ENCODE results near the gene OPN1MW. TPM values are rescaled to one million over a fixed set of nuclear protein-coding genes. Genes with fewer than 3 reads are reported as not detected.
"Not testable (repeated sequence)": the region's sequence is repeated elsewhere in the genome, so short reads cannot be mapped to it uniquely, and the experiment has no call there.

Gene OPN1MW
- not detected for polyA plus RNA-seq (ENCODE audit: low read depth in 6 of 6)

GRCh38 chrX:154182296-154182695 lies at the start of gene OPN1MW:
OPN1MW (plus strand) TSS chrX:154182596; CDS start chrX:154182678, 82 bp downstream.
- not testable (repeated sequence) for H3K4me1 Mint-ChIP-seq; H3K27ac Mint-ChIP-seq; ATAC-seq (ENCODE audit: low read depth in 2 of 2); H3K4me3 Mint-ChIP-seq; H3K9me3 Mint-ChIP-seq; DNase-seq; H3K27me3 Mint-ChIP-seq; H3K36me3 Mint-ChIP-seq

- H3K36me3 Mint-ChIP-seq, result no peaks in the 10 kb centered on the region
- DNase-seq, result peak; percentile 15
- peak overlapping the region in 5 of 6 donors; percentile 11 to 94 (median 82) for H3K27ac Mint-ChIP-seq
- peaks cover 4 to 20% (median 11%) of the 10 kb centered on the region in 3 donors for H3K4me1 Mint-ChIP-seq
- peak overlapping the region; percentile 13 to 83 (median 62) for H3K4me3 Mint-ChIP-seq
- H3K27me3 Mint-ChIP-seq, result no peaks in the 10 kb centered on the region
- H3K9me3 Mint-ChIP-seq, result no peaks in the 10 kb centered on the region
- peak; percentile 34 to 44 for ATAC-seq (ENCODE audit: low read depth in 2 of 2)
Observed at GRCh38 chrX:154135458-154136229, 46.8 kb upstream of the OPN1MW start.

- DNase-seq (peak; percentile 79), ATAC-seq (ENCODE audit: low read depth in 2 of 2) (peak; percentile 86 to 88)
- H3K27ac Mint-ChIP-seq, result peak overlapping the region; percentile 52 to 95 (median 87)
- peak overlapping the region; percentile 68 to 92 (median 84) for H3K4me3 Mint-ChIP-seq
- no peaks in the 10 kb centered on the region for H3K27me3 Mint-ChIP-seq
- peaks cover 4 to 20% (median 16%) of the 10 kb centered on the region in 3 donors for H3K4me1 Mint-ChIP-seq
- no peaks in the 10 kb centered on the region for H3K36me3 Mint-ChIP-seq
- no peaks in the 10 kb centered on the region for H3K9me3 Mint-ChIP-seq
Observed at GRCh38 chrX:154136627-154137161, 45.7 kb upstream of the OPN1MW start.

- ATAC-seq (ENCODE audit: low read depth in 2 of 2) (no peak), DNase-seq (no peak)
- Mint-ChIP-seq H3K9me3 (no peaks in the 10 kb centered on the region), H3K4me3 (peak overlapping the region in 1 of 8 donors; percentile 60), H3K27ac (peak overlapping the region in 3 of 6 donors; percentile 12 to 54 (median 34)), H3K27me3 (no peaks in the 10 kb centered on the region), H3K36me3 (no peaks in the 10 kb centered on the region), H3K4me1 (peaks cover 4 to 20% (median 16%) of the 10 kb centered on the region in 3 donors)
Observed at GRCh38 chrX:154138857-154139256, 43.5 kb upstream of the OPN1MW start.

- no peaks in the 10 kb centered on the region for H3K36me3 Mint-ChIP-seq
- no peak overlapping the region for H3K4me3 Mint-ChIP-seq
- DNase-seq (no peak), ATAC-seq (ENCODE audit: low read depth in 2 of 2) (no peak)
- H3K9me3 Mint-ChIP-seq, result no peaks in the 10 kb centered on the region
- no peaks in the 10 kb centered on the region for H3K27me3 Mint-ChIP-seq
- H3K4me1 Mint-ChIP-seq, result peaks cover 4 to 19% (median 16%) of the 10 kb centered on the region in 3 donors
- peak overlapping the region in 1 of 6 donors; percentile 18 for H3K27ac Mint-ChIP-seq
Observed at GRCh38 chrX:154140206-154140605, 42.2 kb upstream of the OPN1MW start.

GRCh38 chrX:154140742-154141141 lies 41.7 kb upstream of the OPN1MW start:
- Mint-ChIP-seq H3K36me3 (no peaks in the 10 kb centered on the region), H3K9me3 (no peaks in the 10 kb centered on the region), H3K27ac (peak overlapping the region in 1 of 6 donors; percentile 18), H3K27me3 (no peaks in the 10 kb centered on the region), H3K4me3 (no peak overlapping the region), H3K4me1 (peaks cover 1 to 14% (median 11%) of the 10 kb centered on the region in 3 donors)
- no peak for DNase-seq
- ATAC-seq (ENCODE audit: low read depth in 2 of 2), result no peak

- H3K9me3 Mint-ChIP-seq, result no peaks in the 10 kb centered on the region
- no peak for DNase-seq
- no peaks in the 10 kb centered on the region for H3K36me3 Mint-ChIP-seq
- peak overlapping the region in 2 of 6 donors; percentile 27 to 50 for H3K27ac Mint-ChIP-seq
- no peaks in the 10 kb centered on the region for H3K27me3 Mint-ChIP-seq
- ATAC-seq (ENCODE audit: low read depth in 2 of 2), result no peak
- no peak overlapping the region for H3K4me3 Mint-ChIP-seq
- peaks cover 0 to 5% (median 1%) of the 10 kb centered on the region in 3 donors for H3K4me1 Mint-ChIP-seq
Observed at GRCh38 chrX:154142386-154142785, 40.0 kb upstream of the OPN1MW start.

GRCh38 chrX:154142950-154143745 lies 39.2 kb upstream of the OPN1MW start:
- ATAC-seq (ENCODE audit: low read depth in 2 of 2) (no peak), DNase-seq (no peak)
- no peaks in the 10 kb centered on the region for H3K36me3 Mint-ChIP-seq
- H3K4me1 Mint-ChIP-seq, result peaks cover 0 to 5% (median 0%) of the 10 kb centered on the region in 3 donors
- no peaks in the 10 kb centered on the region for H3K9me3 Mint-ChIP-seq
- no peak overlapping the region for H3K4me3 Mint-ChIP-seq
- H3K27me3 Mint-ChIP-seq, result no peaks in the 10 kb centered on the region
- H3K27ac Mint-ChIP-seq, result no peak overlapping the region

GRCh38 chrX:154144010-154144409 lies 38.4 kb upstream of the OPN1MW start, which contains the start of gene OPN1LW:
OPN1LW (plus strand) TSS chrX:154144243; CDS start chrX:154144284, 41 bp downstream.
- H3K27ac Mint-ChIP-seq; H3K36me3 Mint-ChIP-seq; H3K4me1 Mint-ChIP-seq; H3K27me3 Mint-ChIP-seq; H3K4me3 Mint-ChIP-seq; DNase-seq; ATAC-seq (ENCODE audit: low read depth in 2 of 2); H3K9me3 Mint-ChIP-seq: not testable (repeated sequence)

- H3K4me1 Mint-ChIP-seq; H3K9me3 Mint-ChIP-seq; H3K36me3 Mint-ChIP-seq; H3K4me3 Mint-ChIP-seq; DNase-seq; ATAC-seq (ENCODE audit: low read depth in 2 of 2); H3K27me3 Mint-ChIP-seq; H3K27ac Mint-ChIP-seq: not testable (repeated sequence)
Observed at GRCh38 chrX:154151030-154151429, 31.4 kb upstream of the OPN1MW start.

- H3K4me1 Mint-ChIP-seq; ATAC-seq (ENCODE audit: low read depth in 2 of 2); H3K9me3 Mint-ChIP-seq; DNase-seq; H3K27ac Mint-ChIP-seq; H3K36me3 Mint-ChIP-seq; H3K27me3 Mint-ChIP-seq: not testable (repeated sequence)
- peak overlapping the region in 1 of 8 donors; percentile 33 for H3K4me3 Mint-ChIP-seq
Observed at GRCh38 chrX:154156221-154156620, 26.2 kb upstream of the OPN1MW start.

GRCh38 chrX:154157207-154157606 lies 25.2 kb upstream of the OPN1MW start:
- not testable (repeated sequence) for H3K36me3 Mint-ChIP-seq; H3K9me3 Mint-ChIP-seq; ATAC-seq (ENCODE audit: low read depth in 2 of 2); DNase-seq; H3K27me3 Mint-ChIP-seq; H3K27ac Mint-ChIP-seq; H3K4me3 Mint-ChIP-seq; H3K4me1 Mint-ChIP-seq

- not testable (repeated sequence) for H3K4me3 Mint-ChIP-seq; H3K36me3 Mint-ChIP-seq; H3K9me3 Mint-ChIP-seq; ATAC-seq (ENCODE audit: low read depth in 2 of 2); DNase-seq; H3K27ac Mint-ChIP-seq; H3K4me1 Mint-ChIP-seq; H3K27me3 Mint-ChIP-seq
Observed at GRCh38 chrX:154159345-154159744, 23.1 kb upstream of the OPN1MW start.

Measured in naive B cell (primary cell).